GM18507 (cell line): ENCODE measurements around the gene PPY.
A peak's percentile ranks its signal among the peaks of the same experiment; 100 is the strongest.
"Not testable (repeated sequence)": the region's sequence is repeated elsewhere in the genome, so short reads cannot be mapped to it uniquely, and the experiment has no call there.

Experiments used
- DNase-seq: peaks from one replicate; pipeline ENCODE4 v3.0.0; 2011; ENCODE audit warnings: low read depth; ENCODE audit not compliant: insufficient read length; ENCODE audit errors: extremely low spot score
- FAIRE-seq: peaks from 2 replicates; lab custom pipeline; 2011; peaks lifted over from hg19 to GRCh38; lab: Jason Lieb, UNC

Gene PPY

DNA sequence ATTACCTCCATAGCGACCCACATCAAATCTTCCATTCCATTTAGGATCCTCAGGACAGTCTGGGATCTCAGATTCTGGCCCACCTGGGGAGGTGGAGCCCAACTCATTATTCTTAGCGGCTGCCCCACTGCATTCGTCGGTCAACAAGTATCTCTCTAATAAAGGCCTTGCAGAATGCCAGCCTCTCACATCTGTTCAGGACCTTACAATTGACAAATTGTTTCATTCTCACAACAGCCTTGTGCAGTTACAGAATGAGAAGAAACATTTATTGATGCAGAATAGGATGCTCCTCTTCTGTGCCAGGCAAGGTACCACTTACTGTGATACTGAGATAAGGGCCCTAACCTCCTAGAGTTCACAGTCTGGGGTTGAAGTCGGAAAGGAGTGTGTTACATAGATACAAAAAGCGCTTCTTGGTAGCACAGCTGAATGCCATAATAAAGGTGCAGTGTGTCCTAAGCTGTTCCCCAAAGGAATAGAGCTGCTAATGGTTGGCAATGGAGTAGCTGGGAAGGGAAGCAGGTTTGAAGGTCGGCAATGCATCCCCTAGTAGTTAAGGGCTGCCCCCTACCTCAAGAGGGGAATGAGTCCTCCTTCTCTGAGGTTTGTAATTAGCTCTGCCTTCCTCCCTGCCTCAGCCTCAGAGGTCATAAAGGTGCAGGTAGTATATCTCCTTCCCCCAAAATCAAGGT is 32.6 kb downstream of the PPY start:
- FAIRE-seq (no peak), DNase-seq (no peak)

- FAIRE-seq, result peak; percentile 31
Measured at GRCh38 chr17:43907998-43908721, 34.1 kb downstream of the PPY start.

GRCh38 chr17:43907425-43907981 is 34.8 kb downstream of the PPY start, which contains the start of gene MPP2:
Gene MPP2, minus strand, starts transcription at chr17:43907536. Its CDS starts 3,076 bp downstream, at chr17:43904460.
- FAIRE-seq, result no peak
- DNase-seq, result no peak

More at GRCh38 chr17:43907998-43908721, 34.1 kb downstream of the PPY start:
- DNase-seq, result no peak

GRCh38 chr17:43906951-43907424 is 35.3 kb downstream of the PPY start:
- no peak for DNase-seq
- FAIRE-seq, result no peak

DNA sequence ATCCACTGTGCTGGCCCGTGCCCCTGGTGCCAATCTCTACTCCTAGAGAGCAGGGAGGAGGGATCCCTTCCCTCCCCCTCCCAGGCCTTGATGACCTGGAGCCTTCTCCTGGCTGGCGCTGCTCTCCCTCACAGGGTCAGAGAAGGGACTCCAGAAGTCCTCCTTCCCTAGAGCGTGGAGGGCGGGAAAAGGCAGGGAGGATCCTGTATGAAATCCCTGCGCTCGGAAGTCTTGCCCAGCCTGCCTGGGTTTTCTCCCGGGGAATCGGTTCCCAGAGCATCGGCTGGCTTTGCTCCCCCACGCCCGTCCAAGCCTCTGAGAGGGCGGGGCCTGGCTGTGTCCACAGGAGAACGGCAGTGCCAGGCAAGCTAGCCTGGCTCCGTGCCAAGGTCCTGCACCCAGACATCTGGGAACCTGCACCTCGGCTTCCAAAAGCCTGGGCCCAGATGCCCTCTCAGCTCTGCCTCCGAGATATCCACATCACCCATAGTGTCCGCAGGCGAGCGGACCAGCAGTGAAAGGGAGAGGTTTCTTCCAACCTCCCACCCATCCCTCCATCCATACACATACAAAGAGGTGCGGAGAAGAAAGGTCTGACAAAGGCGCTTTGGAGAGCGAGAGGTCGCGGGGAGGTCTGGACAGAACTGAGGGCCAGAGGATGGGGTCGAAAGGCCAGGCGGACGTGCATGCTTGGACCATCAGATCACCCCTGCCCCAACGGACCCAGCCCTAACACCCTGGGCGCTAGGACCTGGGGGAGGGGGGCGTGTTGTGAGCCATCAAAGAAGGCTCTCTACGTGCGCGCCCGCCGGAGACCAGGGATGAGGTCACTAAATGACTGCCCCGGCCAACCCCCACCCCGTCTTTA is 36.1 kb downstream of the PPY start:
- no peak for FAIRE-seq
- DNase-seq, result no peak

GRCh38 chr17:43905400-43905984 is 36.8 kb downstream of the PPY start:
- no peak for FAIRE-seq

GRCh38 chr17:43901861-43902589 is 40.3 kb downstream of the PPY start:
- FAIRE-seq, result no peak
- DNase-seq, result no peak

More at GRCh38 chr17:43905400-43905984, 36.8 kb downstream of the PPY start:
- no peak for DNase-seq

DNA sequence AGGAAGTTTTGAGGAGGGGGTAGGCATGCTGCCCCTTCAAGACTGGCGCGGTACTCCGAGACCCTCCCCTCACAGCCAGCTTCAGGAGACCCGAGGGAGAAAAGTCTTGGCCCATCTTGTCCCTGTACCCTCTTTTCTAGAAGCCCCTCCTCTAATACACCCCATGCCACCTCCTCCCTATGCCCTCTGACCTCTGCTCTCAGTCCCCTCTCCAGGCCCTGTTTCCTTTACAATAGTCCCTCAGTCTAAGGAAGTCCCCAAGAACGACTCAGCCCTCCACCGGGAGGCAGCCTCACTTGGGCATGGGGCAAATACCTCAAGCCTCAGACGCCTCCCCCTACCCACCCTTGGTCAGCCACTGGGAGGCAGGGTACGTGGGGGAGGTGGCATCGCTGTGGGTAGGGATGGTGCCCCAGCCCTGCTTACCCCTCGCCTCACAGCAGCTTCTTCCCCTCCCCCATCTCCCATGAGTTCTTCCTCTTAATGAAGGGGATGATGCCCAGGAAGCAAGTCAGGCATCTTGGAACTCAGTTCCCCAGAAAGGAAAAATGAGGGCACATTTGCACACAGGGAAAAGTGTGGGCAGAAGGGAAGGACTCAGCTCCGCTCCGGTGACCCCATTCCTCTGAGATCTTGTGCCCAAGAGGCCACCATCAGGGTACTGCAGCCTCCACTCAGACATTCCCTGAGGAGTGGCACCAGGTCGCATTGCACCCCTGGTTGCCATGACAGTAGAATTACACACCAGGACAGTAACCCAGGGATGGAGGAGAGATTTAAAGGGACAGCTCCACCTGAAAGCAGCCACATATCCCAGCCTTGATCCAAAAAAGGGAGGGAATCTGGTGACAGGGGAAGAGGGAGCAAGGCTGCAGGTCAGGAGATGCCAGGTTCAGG is 41.2 kb downstream of the PPY start:
- DNase-seq (no peak), FAIRE-seq (no peak)

GRCh38 chr17:43900183-43900857 is 42.0 kb downstream of the PPY start:
- DNase-seq (peak; percentile 74), FAIRE-seq (peak; percentile 69)

DNA sequence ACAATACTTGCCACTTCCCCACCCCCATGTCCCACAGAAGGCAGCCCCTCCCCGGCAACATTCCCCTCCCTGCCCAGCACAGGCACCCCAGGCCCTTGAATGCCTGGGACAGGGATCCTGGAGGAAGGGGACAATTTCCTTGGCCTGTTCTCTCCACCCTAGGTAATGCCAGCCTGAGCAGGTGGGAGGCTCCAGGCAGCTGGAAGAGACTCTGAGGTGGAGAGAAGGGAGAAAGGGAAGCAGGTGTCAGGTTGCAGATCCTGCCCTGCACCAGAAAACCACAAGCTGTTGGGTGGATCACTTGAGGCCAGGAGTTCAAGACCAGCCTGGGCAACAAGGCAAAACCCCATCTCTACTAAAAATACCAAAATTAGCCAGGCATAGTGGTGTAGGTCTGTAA is 43.8 kb downstream of the PPY start:
- no peak for DNase-seq

DNA sequence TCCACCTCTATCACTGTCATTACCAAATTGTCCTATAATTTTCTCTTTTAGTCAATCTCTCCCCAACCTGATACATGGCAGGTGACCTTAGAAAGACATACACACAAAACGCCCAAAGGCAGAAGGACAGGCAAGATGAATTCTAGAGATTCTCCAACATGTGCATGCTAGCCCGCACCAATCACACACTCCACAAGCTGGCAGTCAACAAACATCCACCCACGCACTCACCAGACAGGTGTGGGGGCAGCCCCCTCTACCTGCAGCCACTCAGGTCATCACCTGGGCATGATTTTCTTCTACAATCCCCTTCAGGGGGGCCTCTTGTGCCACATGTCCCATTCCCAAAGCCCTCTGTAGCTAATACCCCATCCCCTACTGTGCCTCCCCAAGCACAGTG is 44.4 kb downstream of the PPY start:
- FAIRE-seq, result no peak
- DNase-seq, result no peak

More for the DNA sequence above, 43.8 kb downstream of the PPY start:
- no peak for FAIRE-seq

DNA sequence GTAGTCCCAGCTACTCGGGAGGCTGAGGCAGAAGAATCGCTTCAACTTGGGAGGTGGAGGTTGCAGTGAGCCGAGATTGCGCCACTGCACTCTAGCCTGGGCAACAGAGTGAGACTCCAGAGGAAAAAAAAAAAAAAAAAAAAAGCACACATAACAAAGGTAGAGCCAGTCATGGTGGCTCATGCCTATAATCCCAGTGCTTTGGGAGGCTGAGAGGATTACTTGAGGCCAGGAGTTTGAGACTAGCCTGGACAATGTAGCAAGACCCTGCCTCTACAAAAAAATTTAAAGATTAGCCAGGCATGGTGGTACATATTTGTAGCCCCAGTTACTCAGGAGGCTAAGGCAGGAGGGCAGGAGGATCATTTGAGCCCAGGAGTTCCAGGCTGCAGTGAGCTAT is 47.8 kb downstream of the PPY start:
- not testable (repeated sequence) for DNase-seq, FAIRE-seq

DNA sequence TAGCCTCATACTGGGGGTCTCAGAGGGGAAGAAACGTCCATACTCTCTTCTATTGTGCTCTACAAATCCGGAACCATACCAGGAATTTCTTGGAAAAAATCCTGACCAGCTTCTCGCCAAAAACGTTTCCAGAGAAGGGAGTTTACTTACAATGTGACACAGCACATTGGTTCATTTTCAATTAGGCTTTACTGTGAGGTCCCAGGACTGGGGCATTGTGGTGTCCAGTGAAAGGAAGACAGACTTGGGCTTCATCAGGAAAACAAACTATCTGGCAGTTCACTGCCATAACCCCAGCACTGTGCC is 49.7 kb downstream of the PPY start:
- DNase-seq (no peak), FAIRE-seq (no peak)

GRCh38 chr17:43891851-43892646 is 50.2 kb downstream of the PPY start:
- FAIRE-seq, result no peak
- DNase-seq, result no peak
